ENCODE measurements around the gene CLEC4C.
"Not testable (repeated sequence)": the region's sequence is repeated elsewhere in the genome, so short reads cannot be mapped to it uniquely, and the experiment has no call there.

Gene CLEC4C

GRCh38 chr12:7747246-7747645 is at the start of gene CLEC4C:
CLEC4C (minus strand) TSS chr12:7747375; CDS start chr12:7747348, 27 bp downstream.
- no peak for DNase-seq

DNA sequence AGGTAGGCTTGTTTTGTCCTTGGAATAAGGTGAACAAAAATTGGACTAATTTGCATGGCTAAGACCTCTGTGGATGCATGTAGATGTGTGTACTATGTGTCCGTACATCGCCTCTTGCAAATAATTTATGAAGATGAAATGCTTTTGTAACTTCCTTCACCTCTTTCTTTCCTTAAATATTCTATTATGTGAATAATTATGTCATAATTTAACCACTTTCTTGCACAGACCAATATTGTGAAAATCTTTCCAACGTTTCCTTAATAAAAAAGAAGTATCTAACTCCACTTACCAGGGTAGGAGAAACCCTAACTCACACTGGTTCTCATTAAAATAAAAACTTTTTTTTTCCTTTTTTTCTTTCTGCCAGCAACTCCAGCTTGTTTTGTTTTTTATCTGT is 46.0 kb upstream of the CLEC4C start:
- DNase-seq = no peak

DNA sequence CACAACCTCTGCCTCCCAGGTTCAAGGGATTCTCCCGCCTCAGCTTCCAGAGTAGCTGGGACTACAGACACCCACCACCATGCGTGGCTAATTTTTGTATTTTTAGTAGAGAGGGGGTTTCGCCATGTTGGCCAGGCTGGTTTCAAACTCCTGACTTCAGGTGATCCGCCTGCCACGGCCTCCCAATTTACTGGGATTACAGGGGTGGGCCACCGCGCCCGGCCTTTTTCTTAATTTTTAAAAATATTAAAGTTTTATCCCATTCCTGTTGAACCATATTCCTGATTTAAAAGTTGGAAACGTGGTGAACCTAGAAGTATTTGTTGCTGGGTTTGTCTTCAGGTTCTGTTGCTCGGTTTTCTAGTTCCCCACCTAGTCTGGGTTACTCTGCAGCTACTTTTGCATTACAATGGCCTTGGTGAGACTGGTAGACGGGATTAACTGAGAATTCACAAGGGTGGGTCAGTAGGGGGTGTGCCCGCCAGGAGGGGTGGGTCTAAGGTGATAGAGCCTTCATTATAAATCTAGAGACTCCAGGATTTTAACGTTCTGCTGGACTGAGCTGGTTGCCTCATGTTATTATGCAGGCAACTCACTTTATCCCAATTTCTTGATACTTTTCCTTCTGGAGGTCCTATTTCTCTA is 41.8 kb upstream of the CLEC4C start, which contains the start of gene NANOG:
NANOG (plus strand) TSS at position 519 of the 645 bp plus-strand sequence. CDS start 213 bp downstream, outside the sequence.
- DNase-seq = not testable (repeated sequence)

GRCh38 chr12:7788294-7788660 is 41.1 kb upstream of the CLEC4C start:
- DNase-seq = no peak

DNA sequence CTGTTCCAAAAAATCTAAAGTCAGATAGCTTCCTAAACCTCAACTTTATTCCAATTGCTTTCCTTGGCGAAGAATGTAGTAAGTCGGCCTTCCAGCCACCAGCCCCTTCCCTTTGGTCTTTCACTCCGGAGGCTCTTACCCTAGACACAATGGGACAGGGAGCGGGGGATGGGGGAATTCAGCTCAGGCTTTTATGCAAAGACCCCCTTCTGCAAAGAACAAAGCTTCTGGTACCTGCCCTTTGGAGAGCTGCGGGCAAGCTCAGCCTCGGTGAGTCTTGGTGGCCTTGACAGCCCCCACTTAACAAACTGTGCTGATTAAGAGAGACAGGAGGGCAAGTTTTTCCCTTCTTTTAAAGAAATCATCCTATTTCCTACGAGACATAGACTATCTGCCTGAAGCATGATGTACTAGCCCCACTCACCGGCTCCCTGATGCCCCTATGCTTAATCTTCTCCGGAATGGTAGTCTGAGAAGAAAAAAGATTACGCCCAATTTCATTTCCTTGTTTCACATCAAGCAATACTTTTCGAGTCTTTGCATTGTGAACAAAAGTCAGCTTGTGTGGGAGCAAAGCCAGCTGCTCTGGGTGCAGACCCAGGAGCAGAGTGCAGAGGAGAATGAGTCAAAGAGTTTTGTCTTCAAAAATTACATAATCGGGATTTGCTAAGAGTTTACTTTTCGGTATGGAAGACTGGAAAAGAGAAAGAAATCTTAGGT is 40.6 kb upstream of the CLEC4C start:
- no peak for DNase-seq

DNA sequence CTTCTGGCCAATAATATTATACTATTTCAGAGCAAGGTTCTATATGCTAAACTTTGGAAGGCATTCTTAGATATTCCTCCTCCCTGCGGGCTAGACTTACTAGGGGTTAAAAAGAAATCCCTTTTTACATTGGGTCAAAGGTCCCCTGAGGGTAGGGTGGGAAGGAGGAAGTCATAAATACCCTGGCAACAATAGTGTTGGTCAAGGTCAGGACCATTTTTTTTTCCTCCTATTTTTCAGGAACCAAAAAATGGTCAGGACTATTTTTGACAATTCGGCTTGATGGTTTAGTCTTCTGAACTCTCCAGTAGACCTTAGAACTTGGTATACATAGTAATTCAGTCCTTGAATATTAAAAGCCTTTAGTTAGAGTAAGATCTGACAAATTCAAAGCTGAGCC is 37.5 kb upstream of the CLEC4C start:
- no peak for DNase-seq

DNA sequence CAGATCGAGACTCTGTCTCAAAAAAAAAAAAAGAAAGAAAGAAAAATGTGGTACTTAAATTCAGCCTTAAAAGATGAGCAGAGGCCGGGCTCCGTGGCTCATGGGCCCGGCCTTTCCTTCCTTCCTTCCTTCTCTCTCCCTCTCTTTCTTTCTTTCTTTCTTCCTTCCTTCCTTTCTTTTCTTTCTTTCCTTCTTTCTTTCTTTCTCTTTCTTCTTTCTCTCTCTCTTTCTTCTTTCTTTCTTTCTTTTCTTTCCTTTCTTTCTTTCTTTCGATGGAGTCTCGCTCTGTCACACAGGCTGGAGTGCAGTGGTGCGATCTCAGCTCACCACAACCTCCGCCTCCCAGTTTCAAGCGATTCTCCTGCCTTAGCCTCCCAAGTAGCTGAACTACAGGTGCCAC is 36.3 kb upstream of the CLEC4C start:
- DNase-seq = not testable (repeated sequence)

- DNase-seq = no peak
These were observed 34.9 kb upstream of the CLEC4C start for GRCh38 chr12:7782055-7782454.

DNA sequence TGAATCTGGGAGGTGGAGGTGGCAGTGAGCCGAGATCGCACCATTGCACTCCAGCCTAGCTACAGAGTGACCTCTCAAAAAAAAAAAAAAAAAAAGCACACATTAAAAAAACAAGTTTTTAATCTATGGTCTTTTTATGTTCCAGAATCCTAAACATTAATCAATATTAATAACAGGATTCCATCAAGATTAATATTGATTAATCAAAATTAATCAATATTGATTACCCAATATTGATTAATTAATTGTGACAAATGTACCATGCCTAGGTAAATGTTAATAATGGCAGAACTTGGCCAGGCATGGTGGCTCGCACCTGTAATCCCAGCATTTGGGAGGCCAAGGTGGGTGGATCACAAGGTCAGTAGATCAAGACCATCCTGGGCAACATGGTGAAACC is 34.1 kb upstream of the CLEC4C start:
- DNase-seq = no peak

DNA sequence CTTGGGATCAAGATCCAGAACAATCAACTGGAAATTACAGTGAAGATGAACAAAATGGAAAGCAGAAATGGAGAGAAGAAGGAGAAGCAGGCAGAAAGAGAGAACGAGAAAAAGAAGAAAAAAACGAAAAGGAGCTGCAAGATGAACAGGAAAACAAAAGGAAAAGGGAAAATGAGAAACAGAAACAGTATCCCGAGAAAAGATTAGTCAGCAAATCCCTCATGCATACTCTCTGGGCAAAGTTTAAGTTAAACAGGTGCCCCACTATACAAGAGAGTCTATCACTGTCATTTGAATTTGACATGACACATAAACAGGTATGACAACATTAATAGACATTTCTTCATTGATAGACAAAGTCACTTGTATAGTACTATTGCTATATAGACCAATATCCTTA is 22.8 kb upstream of the CLEC4C start:
- no peak for DNase-seq

- no peak for DNase-seq
These were observed 11.6 kb upstream of the CLEC4C start for GRCh38 chr12:7758766-7759140.

GRCh38 chr12:7756993-7757392 is 9.8 kb upstream of the CLEC4C start:
- DNase-seq = no peak

DNA sequence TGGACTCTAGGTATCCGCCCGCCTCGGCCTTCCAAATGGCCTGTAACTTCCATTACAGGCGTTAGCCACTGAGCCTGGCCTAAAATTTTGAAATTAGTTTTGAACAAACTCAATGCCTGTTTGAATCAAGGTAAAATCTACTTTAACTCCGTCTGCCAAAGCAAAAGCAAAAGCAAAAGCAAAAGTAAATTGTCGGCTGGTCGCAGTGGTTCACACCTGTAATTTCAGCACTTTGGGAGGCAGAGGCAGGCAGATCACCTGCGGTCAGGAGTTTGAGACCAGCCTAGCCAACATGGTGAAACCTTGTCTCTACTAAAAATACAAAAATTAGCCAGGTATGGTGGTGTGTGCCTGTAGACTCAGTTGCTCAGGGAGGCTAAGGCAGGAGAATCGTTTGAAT is 8.5 kb upstream of the CLEC4C start:
- DNase-seq = not testable (repeated sequence)

DNA sequence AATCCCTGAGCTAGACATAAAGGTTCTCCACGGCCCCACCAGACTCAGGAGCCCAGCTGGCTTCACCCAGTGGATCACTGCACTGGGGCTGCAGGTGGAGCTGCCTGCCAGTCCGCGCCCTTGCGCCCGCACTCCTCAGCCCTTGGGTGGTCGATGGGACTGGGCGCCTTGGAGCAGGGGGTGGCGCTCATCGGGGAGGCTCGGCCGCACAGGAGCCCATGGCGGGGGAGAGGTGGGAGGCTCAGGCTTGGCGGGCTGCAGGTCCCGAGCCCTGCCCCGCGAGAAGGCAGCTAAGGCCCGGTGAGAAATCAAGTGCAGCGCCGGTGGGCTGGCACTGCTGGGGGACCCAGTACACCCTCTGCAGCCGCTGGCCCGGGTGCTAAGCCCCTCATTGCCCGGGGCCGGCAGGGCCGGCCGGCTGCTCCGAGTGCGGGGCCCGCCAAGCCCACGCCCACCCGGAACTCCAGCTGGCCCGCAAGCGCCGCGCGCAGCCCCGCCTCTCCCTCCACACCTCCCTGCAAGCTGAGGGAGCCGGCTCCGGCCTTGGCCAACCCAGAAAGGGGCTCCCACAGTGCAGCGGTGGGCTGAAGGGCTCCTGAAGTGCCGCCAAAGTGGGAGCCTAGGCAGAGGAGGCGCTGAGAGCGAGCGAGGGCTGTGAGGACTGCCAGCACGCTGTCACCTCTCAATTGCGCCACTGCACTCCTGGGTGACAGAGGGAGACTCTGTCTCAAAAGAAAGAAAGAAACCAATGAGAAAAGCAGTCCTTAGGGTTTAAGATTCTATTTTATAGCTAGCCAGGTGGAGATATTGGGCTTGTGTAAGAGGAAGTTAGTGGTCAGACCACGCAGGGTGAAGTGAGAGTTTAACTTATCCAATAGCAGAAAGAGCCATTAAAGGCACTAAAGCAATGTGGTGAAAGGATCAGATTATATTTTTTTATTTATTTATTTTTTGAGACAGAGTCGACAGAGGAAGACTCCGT is 5.1 kb upstream of the CLEC4C start:
- DNase-seq = not testable (repeated sequence)

DNA sequence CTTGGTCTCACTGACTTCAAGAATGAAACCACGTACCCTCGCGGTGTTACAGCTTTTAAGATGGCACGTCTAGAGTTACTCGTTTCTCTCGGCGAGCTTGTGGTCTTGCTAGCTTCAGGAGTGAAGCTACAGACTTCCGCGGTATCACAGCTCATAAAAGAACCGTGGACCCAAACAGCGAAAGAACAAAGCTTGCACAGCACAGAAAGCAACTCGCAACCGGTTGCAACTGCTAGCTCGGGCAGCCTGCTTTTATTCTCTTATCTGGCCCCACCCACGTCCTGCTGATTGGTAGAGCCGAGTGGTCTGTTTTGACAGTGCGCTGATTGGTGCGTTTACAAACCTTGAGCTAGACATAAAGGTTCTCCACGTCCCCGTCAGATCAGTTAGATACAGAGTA is 4.2 kb upstream of the CLEC4C start:
- DNase-seq = no peak

DNA sequence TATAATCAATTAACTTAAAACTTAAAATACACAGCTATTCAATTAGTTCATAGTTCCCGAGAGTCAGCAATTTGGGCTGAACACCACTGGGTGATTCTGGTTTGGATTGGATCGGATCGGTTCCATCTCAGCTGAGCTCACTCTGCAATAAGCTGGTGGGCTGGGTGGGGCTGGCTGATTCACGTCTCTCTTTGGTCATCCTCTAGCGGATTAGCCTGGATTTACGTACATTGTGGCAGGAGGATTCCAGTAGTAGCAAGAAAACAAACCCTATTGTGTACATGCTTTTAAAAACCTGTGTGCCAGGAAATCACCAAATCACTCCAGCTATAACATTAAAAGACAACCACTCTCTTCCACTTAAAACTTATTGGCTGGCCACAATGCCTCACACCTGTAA is 3.2 kb upstream of the CLEC4C start:
- no peak for DNase-seq

GRCh38 chr12:7749442-7749841 is 2.3 kb upstream of the CLEC4C start:
- DNase-seq = no peak

DNA sequence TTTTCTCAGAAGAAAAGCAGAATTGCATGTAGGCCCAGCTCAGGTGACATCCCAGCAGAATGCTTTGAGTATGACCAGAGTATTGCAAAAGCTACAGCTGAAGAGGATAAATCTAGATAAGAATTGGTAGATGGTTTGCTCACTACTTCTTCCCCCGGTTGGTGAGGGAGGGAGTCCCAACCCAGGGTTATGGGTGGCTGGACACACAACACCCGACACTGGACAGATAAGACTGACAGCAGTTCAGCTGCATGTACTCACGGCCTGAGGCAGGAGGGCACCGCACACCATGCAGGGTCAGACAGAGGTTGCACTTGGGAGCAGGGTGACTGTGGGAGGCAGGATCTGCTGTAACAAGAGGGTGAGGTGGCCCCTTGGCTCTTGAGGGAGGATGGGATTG is 1.7 kb upstream of the CLEC4C start:
- DNase-seq = no peak

DNA sequence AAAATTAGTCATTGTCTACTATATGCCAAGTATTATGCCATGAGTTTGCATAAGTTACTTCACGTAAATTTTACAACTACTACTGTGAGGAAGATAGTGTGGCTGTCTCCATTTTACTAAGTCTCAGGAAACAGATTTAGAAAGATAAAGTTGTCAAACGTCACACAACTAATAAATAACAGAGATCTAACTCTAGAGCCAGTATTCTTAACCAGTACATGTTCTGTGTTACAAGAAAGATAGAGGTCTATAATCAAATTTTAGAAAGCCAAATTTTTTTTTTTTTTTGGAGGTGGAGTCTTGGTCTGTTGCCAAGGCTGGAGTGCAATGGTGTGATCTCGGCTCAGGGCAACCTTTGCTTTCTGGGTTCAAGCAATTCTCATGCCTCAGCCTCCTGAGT is 14.2 kb downstream of the CLEC4C start:
- no peak for DNase-seq

GRCh38 chr12:7731486-7731885 is 15.7 kb downstream of the CLEC4C start:
- no peak for DNase-seq

DNA sequence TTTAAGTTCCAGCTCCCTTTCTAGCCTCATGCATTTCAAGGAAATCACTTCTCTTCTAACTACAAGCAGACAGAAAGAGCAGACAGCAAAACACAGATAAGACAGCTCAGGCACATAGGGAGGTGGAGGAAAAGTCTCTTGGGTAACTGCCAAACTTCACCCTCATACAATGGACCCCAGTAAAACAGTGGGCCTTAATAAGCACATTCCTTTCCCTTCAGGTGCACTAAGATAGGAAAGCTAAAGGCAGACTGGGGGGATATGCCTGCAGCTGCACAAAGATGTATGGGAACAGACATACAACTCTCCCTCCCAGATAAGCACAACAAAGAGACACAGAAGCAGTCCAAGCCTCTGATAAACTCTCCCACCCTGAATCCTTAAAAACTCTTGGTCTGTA is 16.2 kb downstream of the CLEC4C start:
- DNase-seq = not testable (repeated sequence)

DNA sequence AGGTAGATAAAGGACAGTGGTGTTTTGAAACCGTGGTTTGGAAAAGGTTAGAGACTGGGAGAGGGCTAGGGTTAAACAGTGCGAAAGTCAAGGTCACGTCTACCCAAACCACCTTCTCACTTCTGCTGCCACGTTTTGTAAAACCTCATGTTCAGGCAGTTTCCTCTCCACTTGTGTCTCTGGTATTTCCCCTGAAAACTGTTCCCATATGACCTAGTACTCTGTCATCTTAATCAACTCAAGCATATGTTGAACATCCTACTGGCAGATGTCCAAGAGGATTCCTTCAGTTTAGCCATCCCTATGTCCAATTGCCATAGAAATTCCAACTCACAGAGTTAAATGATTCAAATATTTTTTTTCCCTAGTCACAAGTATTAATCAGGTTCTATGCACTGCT is 17.4 kb downstream of the CLEC4C start:
- DNase-seq = no peak

DNA sequence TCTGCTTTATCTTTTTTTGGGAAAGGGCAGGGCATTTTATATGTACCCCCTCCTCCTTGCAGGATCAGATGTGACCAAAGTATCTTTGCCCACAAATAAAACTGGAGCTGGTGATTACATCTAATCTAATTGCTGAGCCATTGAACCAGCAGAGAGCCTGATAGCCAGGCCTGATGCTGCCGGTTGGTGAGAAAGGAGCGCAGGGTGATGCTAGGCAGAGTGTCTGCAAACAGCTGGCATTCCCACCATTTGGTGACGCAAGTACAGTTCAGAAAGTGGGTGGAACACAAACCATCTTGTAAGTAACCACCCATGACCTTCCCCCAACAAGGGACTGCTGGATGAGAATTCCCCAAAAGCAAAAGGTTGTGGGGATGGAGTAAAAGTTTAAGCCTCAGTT is 23.2 kb downstream of the CLEC4C start:
- DNase-seq = no peak

All from NCI-H510A (cell line).